NCI-H1105 (cell line): ENCODE measurements around the gene USP37.
"Not testable (repeated sequence)": the region's sequence is repeated elsewhere in the genome, so short reads cannot be mapped to it uniquely, and the experiment has no call there.

Source experiments
- DNase-seq: peaks from one replicate; lab custom pipeline; 2025; lab: John Stamatoyannopoulos, UW

USP37 gene

DNA sequence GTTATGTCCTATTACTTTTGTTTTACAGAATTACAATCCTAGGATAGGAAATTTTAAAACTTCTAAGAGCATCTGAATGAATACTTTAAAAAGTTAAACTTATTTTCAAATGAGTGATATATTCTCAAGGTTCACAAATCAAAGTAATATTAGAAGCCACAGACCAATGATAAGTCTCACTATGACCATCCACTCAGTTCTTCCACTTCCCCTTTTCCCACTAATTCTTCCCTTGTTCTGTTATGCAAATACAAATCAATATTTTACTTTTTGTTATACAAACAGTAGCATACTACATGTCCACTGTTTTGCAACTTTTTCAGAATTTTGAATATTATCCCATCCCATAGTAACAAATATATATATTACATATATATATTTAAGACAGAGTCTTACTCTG, 20.2 kb downstream of the USP37 start:
- no peak for DNase-seq

DNA sequence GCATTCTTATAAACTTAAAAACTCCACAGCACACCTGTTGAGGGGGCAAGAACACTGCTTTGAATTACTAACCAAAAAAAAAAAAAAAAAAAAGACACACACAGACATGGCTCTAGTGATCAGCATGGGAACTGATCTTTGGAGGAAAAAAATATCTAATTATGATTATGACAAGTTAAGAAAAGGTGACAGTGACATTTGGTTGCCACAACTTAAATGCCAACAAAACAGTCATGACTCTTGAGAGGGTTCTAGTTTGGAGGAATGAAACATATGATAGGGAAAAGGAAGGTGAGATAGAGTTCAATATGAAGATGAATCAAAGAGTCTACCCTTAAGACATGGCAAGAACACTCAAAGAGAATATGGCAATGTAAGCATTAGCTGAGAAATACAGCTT, 20.6 kb downstream of the USP37 start:
- no peak for DNase-seq

- DNase-seq: no peak
Measured at GRCh38 chr2:218546012-218546411, 22.1 kb downstream of the USP37 start.

- no peak for DNase-seq
Measured at GRCh38 chr2:218540015-218540414, 28.1 kb downstream of the USP37 start.

GRCh38 chr2:218536804-218537494, 31.2 kb downstream of the USP37 start:
- DNase-seq: no peak

DNA sequence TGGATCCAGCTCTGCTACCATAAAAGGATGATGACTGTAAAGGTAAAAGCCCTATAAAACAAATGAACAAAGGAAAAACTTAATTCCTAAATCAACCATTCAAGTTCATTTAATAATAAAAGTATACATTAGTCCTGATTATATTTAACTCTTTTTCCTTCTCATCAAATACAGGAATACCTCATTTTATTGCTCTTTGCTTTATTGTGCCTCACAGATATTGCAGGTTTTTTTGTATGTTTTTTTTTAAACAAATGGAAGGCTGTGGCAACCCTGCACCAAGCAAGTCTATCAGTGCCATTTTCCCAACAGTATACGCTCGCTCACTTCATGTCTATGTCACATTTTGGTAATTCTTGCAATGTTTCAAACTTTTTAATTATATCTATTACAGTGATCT, 38.2 kb downstream of the USP37 start:
- no peak for DNase-seq

DNA sequence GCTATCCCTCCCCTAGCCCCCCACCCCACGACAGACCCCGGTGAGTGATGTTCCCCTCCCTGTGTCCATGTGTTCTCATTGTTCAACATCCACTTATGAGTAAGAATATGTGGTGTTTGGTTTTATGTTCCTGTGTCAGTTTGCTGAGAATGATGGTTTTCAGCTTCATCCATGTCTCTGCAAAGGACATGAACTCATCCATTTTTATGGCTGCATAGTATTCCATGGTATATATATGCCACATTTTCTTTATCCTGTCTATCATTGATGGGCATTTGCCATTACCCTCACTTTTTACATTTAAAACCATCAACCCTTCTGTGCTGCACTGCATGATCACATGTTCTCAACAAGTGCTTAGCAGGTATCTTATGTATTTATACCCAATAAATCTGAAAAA, 39.7 kb downstream of the USP37 start:
- not testable (repeated sequence) for DNase-seq

DNA sequence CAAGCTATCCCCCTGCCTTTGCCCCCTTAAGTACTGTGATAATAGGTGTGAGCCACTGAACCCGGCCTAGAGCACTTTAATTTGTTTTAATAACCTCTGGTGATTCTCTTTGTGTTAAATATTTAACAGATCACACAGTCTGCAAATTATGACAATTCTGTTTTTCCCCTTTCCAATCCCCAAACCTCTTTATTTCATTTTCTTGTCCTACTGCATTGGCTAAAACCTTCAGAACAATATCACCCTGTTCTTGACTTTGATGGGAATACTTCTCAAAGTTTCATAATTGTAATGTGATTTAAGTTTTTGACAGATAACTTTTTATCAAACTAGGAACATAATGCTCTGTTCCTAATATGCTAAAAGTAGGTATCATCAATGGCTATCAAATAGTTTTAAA, 44.5 kb downstream of the USP37 start:
- no peak for DNase-seq

GRCh38 chr2:218518876-218519275, 49.3 kb downstream of the USP37 start:
- DNase-seq: no peak

DNA sequence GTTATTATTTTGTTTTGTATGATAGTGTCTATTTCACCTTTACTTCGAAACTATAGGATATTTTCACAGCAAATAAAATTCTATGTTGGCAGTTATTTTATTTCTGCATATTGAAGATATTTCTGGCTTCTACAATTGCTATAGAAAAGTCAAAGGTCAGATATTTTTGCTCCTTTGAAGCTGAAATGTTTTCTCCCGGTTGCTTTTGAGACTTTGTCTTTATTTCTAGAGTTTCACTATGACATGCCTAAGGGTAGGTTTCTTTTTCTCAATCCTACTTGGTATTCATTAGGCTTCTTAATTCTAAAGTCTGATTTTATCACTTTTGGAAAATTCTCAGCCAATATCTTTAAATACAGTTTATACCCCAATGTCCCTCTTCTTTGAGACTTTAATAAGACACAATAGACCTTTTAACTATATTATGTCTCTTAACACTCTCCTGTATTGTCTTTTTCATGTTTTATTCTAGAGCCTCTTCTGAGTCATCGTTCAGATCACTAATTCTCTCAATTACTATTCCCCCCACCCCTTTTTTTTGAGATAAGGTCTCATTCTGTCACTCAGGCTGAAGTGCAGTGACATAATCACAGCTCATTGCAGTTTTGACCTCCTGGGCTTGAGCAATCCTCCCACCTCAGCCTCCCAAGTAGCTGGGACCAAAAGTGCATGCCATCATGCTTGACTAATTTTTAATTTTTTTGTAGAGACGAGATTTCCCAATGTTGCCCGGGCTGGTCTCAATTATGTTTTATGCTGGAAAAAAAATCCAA, 50.5 kb downstream of the USP37 start:
- DNase-seq: no peak

GRCh38 chr2:218516614-218517013, 51.5 kb downstream of the USP37 start:
- DNase-seq: no peak

- no peak for DNase-seq
Measured at GRCh38 chr2:218513676-218514075, 54.5 kb downstream of the USP37 start.

GRCh38 chr2:218508299-218508698, 59.9 kb downstream of the USP37 start:
- DNase-seq: no peak

DNA sequence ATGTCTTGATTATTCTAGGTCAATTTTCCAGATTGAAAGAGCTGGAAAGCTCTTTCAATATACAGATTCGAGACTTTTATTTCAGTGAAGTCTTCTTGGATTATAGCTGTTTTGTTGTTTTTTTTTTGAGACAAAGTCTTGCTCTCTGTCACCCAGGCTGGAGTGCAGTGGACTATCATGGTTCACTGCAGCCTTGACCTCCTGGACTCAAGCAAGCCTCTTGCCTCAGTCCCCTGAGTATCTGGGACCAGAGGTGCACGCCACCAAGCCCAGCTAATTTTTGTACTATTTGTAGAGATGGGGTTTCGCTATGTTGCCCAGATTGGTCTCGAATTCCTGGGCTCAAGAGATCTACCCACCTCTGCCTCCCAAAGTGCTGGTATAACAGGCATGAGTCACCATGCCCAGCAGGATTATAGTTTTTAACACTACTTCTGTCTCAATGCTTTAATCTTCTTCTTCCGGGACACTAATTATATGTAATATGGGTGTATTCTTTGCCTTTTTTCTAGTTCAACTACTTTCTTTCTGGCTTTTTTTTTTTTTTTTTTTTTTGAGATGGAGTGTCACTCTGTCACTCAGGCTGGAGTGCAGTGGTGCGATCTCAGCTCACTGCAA, 62.3 kb downstream of the USP37 start:
- no peak for DNase-seq

DNA sequence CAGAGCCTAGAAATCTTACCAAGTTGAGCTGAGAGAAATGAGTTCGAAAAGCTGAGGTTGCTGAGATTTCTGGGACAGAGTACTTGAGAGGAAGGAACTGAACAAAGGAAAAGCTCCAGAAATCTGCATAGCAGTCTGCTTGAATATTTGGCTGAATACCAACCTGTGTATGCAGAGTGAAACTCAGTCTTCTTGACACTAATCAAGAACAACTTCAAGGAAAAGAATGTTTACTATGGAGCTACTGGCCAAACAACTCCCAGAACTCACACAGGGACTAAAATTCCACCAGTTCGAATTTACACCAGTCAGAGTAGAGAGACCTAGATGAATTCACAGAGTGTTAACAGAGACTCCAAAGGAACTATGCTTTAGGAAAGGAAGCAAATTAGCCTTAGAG, 66.5 kb downstream of the USP37 start:
- DNase-seq: no peak

DNA sequence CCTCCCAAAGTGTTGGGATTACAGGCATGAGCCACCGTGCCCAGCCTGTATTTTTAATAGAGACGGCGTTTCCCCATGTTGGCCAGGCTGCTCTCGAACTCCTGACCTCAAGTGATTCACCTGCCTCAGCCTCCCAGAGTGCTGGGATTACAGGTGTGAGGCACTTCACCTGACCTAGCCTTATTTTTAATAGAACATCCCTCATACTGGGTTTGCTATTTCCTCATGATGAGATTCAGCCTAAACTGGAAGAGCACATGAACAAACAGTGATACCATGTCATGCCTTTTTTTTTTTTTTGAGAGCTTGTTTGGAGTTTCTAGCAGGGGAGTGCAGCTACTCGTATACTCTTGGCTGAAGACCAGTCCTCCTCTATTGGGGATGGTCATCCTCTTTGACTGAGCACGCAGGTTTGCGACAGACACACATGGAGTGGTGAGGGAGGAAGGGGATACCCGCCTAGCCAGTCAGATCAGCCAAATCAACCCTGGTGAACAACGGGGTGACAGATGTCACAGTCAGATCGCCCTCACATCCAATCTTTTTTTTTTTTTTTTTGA, 67.6 kb downstream of the USP37 start:
- DNase-seq: no peak

GRCh38 chr2:218485986-218486667, 82.0 kb downstream of the USP37 start:
- DNase-seq: no peak

DNA sequence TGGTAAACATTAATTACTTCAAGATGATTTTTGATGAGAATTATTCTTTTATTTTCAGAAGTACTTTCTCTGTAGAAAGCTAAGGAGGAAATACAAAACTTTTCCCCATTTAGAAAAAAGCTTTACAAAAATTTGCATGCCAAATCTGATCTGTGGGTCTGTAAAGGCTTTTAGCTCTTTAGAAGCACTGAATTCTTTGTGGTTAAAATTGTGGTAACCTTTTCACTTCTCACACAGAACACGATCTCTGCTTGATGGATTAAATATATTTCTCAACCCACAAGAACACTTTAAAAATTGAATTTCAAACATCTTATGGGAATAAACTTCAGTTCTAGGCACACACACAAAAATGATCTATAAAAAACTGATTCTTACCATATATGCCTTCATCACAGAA, 85.5 kb downstream of the USP37 start:
- DNase-seq: no peak

GRCh38 chr2:218479595-218479994, 88.6 kb downstream of the USP37 start:
- DNase-seq: no peak

GRCh38 chr2:218478544-218478943, 89.6 kb downstream of the USP37 start:
- no peak for DNase-seq

DNA sequence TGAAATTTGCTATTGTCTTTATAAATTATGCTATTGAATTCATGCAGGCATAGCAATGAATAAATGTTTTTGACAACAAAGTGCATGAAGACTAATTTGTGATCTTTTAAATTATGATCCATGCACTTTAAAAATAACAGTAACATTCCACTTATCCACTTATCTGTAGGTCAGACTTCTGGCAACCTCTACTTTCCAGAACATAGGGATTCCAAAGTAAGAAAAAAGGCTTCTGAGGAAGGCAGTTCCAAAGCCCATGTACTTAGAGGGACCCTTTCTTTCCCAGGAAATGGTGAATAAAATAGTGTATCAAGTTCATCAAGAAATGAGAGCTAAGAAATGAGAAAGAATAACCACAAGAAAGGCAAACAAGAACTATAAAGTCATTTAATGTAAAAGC, 90.9 kb downstream of the USP37 start:
- DNase-seq: no peak

- no peak for DNase-seq
Measured at GRCh38 chr2:218476676-218477075, 91.5 kb downstream of the USP37 start.
